Caco-2 (cell line): Measurements from ENCODE around the gene SHISA2. TPM values are rescaled to one million over a fixed set of nuclear protein-coding genes. Genes with fewer than 3 reads are reported as not detected.

Experiments used
- BruUV-seq: library from RNA; stranded (reverse); fragments of 400-500 nt; replicated peaks from 2 replicates; lab custom pipeline; 2021; lab: Mats Ljungman, UMichigan
- CTCF ChIA-PET: fragments of 300-600 bp; sonication (Branson Sonifier 250); formaldehyde crosslinking; loops from one replicate; lab custom pipeline; 2022; ENCODE audit warnings: antibody characterized with exemption; lab: Charles Lee
- POLR2A ChIA-PET: fragments of 300-600 bp; sonication (Branson Sonifier 250); formaldehyde crosslinking; loops from one replicate; lab custom pipeline; 2022; ENCODE audit warnings: antibody characterized with exemption; lab: Charles Lee
- DNase-seq, 2 experiments: peaks; one replicate each; pipeline versions ENCODE4 v3.0.0 to v3.0.0-alpha.2; 2020 to 2022
- H3K27me3 ChIP-seq: replicated peaks from 2 replicates; pipeline ENCODE4 v1.6.0; 2011; ENCODE audit warnings: low read length; ENCODE audit not compliant: control insufficient read depth, insufficient read depth
- H3K36me3 ChIP-seq: 2 replicates; pipeline ENCODE4 v1.5.1; 2011; ENCODE audit warnings: low read length; ENCODE audit not compliant: control insufficient read depth, insufficient read depth
- H3K4me1 ChIP-seq: fragments of 250-450 bp; sonication (Bioruptor Pico); 2 replicates; pipeline ENCODE4 v1.5.1; 2020; ENCODE audit warnings: mild to moderate bottlenecking
- H3K4me3 ChIP-seq: 2 replicates; pipeline ENCODE4 v1.5.1; 2011; ENCODE audit warnings: low read depth, mild to moderate bottlenecking, control low read depth, low read length
- H3K9me3 ChIP-seq: fragments of 250-450 bp; sonication (Bioruptor Pico); 2 replicates; pipeline ENCODE4 v1.5.1; 2020; ENCODE audit warnings: mild to moderate bottlenecking, moderate library complexity
- H3K27ac Mint-ChIP-seq: one replicate; pipeline ENCODE4 v1.8.0; 2022; ENCODE audit warnings: mixed read lengths; ENCODE audit not compliant: unreplicated experiment
- H3K27me3 Mint-ChIP-seq: one replicate; pipeline ENCODE4 v1.8.0; 2022; ENCODE audit warnings: mixed read lengths; ENCODE audit not compliant: insufficient read depth, unreplicated experiment
- H3K36me3 Mint-ChIP-seq: one replicate; pipeline ENCODE4 v1.8.0; 2022; ENCODE audit warnings: mild to moderate bottlenecking, mixed read lengths; ENCODE audit not compliant: insufficient read depth, unreplicated experiment
- H3K4me1 Mint-ChIP-seq: one replicate; pipeline ENCODE4 v1.8.0; 2022; ENCODE audit warnings: low read depth, mixed read lengths; ENCODE audit not compliant: unreplicated experiment
- H3K4me3 Mint-ChIP-seq: one replicate; pipeline ENCODE4 v1.8.0; 2022; ENCODE audit warnings: mild to moderate bottlenecking, moderate library complexity, mixed read lengths; ENCODE audit not compliant: unreplicated experiment
- H3K9me3 Mint-ChIP-seq: one replicate; pipeline ENCODE4 v1.8.0; 2022; ENCODE audit warnings: mixed read lengths; ENCODE audit not compliant: unreplicated experiment
- CTCF ChIP-seq, 2 experiments: fragments of 200-600 bp in 1 of 2; IDR thresholded peaks; 1 replicate in 1 of 2; 2 replicates in 1 of 2; pipeline versions ENCODE4 v1.5.1 to v1.8.0; 2011 to 2022; ENCODE audit warnings: antibody characterized with exemption in 1 of 2, control low read depth in 1 of 2, inconsistent platforms in 1 of 2, low read depth in 1 of 2, low read length in 1 of 2, mild to moderate bottlenecking in 1 of 2, moderate library complexity in 1 of 2; ENCODE audit not compliant: insufficient read depth in 1 of 2, severe bottlenecking in 1 of 2, unreplicated experiment in 1 of 2
- intact Hi-C: fragments of 100-400 bp; cut with micrococcal nuclease; formaldehyde crosslinking; loops from one replicate; pipeline ENCODE4 v1.10.0; 2022; ENCODE audit not compliant: unreplicated experiment
- total RNA-seq: library from RNA; stranded (reverse); gene quantifications from 2 replicates; pipeline ENCODE4 v1.2.3, GENCODE V29; 2022

Gene SHISA2
- total RNA-seq, 1 experiment from 2014 or later, result not detected

- peaks cover 34% of the 10 kb centered on the region for H3K4me1 Mint-ChIP-seq
- no peaks in the 10 kb centered on the region for H3K27me3 ChIP-seq
- no TSS peak for BruUV-seq
Observed at GRCh38 chr13:26021956-26022355, 29.9 kb downstream of the SHISA2 start.

GRCh38 chr13:26021516-26021915 is 30.3 kb downstream of the SHISA2 start:
- CTCF ChIA-PET, result no interaction called here
- Mint-ChIP-seq H3K9me3 (no peaks in the 10 kb centered on the region), H3K27ac (no peak overlapping the region), H3K36me3 (peaks cover 4% of the 10 kb centered on the region), H3K4me1 (peaks cover 34% of the 10 kb centered on the region), H3K27me3 (peaks cover 3% of the 10 kb centered on the region), H3K4me3 (no peak overlapping the region)
- DNase-seq, result no peak
- no peak for TF ChIP-seq CTCF (IDR thresholded peaks at IDR 0.05; ENCODE audit: insufficient read depth in 1 of 2, low read depth in 1 of 2, low read length in 1 of 2, severe bottlenecking in 1 of 2, unreplicated experiment in 1 of 2)
- intact Hi-C loops, result loop anchor here (5.0 kb wide), 1 partner anchor 54 kb away; no protein-coding TSS in a partner anchor
- POLR2A ChIA-PET, result no interaction called here
- peaks cover 17% of the 10 kb centered on the region for H3K4me1 ChIP-seq
- no peaks in the 10 kb centered on the region for H3K36me3 ChIP-seq
- H3K4me3 ChIP-seq, result no peak overlapping the region
- no peaks in the 10 kb centered on the region for H3K9me3 ChIP-seq
- no peaks in the 10 kb centered on the region for H3K27me3 ChIP-seq
- BruUV-seq, result no TSS peak

More at GRCh38 chr13:26021956-26022355, 29.9 kb downstream of the SHISA2 start:
- H3K27ac Mint-ChIP-seq, result no peak overlapping the region
- Histone ChIP-seq H3K4me1 (peaks cover 17% of the 10 kb centered on the region), H3K4me3 (no peak overlapping the region), H3K36me3 (no peaks in the 10 kb centered on the region), H3K9me3 (no peaks in the 10 kb centered on the region)
- no peak overlapping the region for H3K4me3 Mint-ChIP-seq
- ChIA-PET CTCF (no interaction called here), POLR2A (no interaction called here)
- peaks cover 3% of the 10 kb centered on the region for H3K27me3 Mint-ChIP-seq
- no peak for TF ChIP-seq CTCF (IDR thresholded peaks at IDR 0.05; ENCODE audit: insufficient read depth in 1 of 2, low read depth in 1 of 2, low read length in 1 of 2, severe bottlenecking in 1 of 2, unreplicated experiment in 1 of 2)
- no peak for DNase-seq
- no peaks in the 10 kb centered on the region for H3K9me3 Mint-ChIP-seq
- H3K36me3 Mint-ChIP-seq, result peaks cover 4% of the 10 kb centered on the region
- intact Hi-C loops, result loop anchor here (5.0 kb wide), 1 partner anchor 55 kb away; no protein-coding TSS in a partner anchor

GRCh38 chr13:26020891-26021290 is 30.9 kb downstream of the SHISA2 start:
- Histone ChIP-seq H3K27me3 (no peaks in the 10 kb centered on the region), H3K4me1 (peaks cover 17% of the 10 kb centered on the region), H3K36me3 (no peaks in the 10 kb centered on the region), H3K9me3 (no peaks in the 10 kb centered on the region), H3K4me3 (no peak overlapping the region)
- Mint-ChIP-seq H3K4me1 (peaks cover 34% of the 10 kb centered on the region), H3K9me3 (no peaks in the 10 kb centered on the region), H3K4me3 (no peak overlapping the region), H3K36me3 (peaks cover 4% of the 10 kb centered on the region), H3K27me3 (peaks cover 3% of the 10 kb centered on the region), H3K27ac (no peak overlapping the region)
- ChIA-PET POLR2A (no interaction called here), CTCF (no interaction called here)
- no TSS peak for BruUV-seq
- intact Hi-C loops, result loop anchor here (5.0 kb wide), 1 partner anchor 54 kb away; no protein-coding TSS in a partner anchor
- DNase-seq, result no peak
- TF ChIP-seq CTCF (IDR thresholded peaks at IDR 0.05; ENCODE audit: insufficient read depth in 1 of 2, low read depth in 1 of 2, low read length in 1 of 2, severe bottlenecking in 1 of 2, unreplicated experiment in 1 of 2), result no peak
